NCI-H1048 (cell line): ENCODE results near the gene MCFD2.

Experiments used
- DNase-seq: peaks from one replicate; lab custom pipeline; 2025; lab: John Stamatoyannopoulos, UW

Gene MCFD2

DNA sequence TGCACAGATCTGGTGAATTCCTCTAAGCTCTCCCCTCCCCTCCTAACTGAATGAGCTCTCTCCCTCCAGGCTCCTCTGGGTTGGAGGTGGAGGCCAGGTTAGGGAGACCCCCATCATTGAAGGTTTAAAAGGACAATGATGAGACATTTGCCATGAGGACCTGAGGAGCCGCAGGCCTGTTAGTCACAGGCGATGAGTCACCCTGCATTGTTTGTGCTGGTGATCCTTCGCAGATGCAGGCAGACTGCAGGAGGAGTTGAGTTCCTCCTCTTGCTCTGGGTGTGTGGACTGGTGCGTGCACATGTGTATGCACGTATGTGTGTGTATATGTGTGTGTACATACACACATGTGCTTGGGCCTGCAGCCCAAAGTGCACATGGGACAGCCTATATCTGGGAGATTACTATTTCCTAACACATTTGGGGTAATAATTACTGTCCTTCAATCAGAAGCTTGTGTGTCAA lies 42.0 kb downstream of the MCFD2 start:
- DNase-seq, result no peak

GRCh38 chr2:46872902-46873603 lies 42.6 kb downstream of the MCFD2 start:
- no peak for DNase-seq

DNA sequence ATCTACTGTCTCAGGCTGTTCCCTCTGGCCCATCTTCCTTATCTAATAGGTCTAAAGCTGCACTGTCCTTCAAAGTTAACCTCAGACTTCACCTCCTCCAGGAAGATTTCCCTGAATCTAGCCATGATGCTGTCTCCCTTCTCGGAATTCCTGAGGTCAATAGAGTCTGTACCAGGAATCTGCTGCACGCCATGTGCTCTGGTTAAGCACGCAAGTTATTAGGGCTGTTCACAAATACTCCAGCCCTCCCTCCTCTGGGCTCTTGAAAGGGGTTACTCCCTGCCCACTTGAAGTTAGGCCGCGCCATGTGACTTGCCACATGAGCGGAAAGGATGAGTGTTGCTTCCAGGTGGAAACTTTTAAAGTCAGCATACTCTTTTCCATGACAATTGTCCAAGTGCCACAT lies 43.6 kb downstream of the MCFD2 start:
- no peak for DNase-seq

DNA sequence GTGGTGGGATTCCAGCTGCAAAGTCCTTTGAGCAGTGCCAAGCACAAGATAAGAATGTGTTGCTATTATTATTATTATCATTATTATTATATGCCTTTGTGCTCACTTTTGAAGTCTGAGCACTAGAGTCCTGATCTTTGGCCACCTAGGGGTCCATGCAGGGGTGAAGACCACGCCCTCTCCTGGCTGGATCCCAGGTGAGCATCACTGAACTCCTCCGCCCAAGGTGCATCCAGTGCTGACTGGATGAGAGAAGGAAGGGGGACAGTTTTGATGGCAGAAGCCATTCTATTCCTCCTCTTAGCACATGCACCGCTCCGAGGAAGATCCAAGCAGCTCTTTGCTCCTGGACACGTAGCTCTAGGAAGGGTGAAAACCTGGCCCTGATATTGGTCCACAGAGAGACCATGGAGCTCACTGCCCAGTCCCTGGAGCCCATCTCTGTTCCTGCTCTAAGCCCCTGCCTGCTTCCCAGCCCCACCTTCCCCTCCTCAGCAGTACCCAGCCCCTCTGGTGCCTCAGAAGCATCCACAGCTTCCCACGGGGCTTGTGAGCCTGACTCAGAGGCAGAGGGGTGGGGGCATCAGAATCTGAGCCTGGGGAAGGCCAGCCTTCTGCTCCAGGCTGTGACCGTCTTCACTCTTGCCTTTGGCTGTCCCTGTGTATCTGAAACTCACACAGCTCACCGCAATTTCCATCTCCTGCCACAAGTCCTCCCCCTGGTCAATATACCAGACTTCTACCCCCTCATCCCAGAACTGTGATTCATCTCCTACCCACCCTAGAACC lies 45.4 kb downstream of the MCFD2 start:
- no peak for DNase-seq

- no peak for DNase-seq
Observed at GRCh38 chr2:46869621-46870020, 46.0 kb downstream of the MCFD2 start.

GRCh38 chr2:46866770-46867246 lies 48.8 kb downstream of the MCFD2 start:
- no peak for DNase-seq

GRCh38 chr2:46865181-46865970 lies 50.2 kb downstream of the MCFD2 start:
- DNase-seq, result no peak

DNA sequence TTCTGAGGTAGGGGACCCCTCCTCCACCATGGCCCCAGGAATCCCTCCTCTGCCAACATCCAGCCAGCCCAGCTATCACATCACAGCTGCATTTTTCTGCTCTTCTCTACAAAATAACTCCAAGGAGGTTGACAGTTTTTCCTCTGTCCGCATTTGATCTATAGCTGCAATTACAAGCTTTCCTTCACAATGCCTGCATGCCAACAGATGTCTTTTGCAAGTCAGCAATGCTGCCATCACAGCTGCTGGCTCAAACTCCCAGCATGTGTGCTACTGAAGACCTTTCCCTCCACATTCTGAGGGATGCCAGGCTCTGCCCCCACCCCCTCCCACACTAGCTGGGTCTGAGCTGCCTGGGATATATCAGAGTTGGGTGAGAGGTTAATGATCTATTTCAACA lies 51.7 kb downstream of the MCFD2 start:
- no peak for DNase-seq

- no peak for DNase-seq
Observed at GRCh38 chr2:46862514-46862913, 53.1 kb downstream of the MCFD2 start.

DNA sequence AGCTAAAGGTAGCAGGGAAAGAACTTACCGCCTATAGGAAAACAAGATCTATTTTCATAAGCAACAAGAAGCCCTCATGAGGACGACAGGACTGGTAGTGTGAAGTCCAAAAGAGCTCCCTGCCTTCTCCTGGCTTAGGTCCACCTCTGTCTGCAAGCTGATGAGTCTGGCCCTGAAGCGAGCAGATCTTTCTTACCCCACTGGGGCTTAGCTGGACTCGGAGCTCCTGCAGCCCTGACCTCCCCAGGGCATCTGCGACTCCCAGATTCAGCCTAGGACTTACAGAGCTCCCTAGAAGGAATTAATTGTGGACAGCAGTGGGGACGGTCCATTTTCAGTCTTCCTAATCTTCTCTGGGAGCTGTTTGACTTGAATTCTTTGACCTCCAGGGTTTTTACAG lies 53.7 kb downstream of the MCFD2 start:
- no peak for DNase-seq

GRCh38 chr2:46859482-46859881 lies 56.1 kb downstream of the MCFD2 start:
- no peak for DNase-seq

- no peak for DNase-seq
Observed at GRCh38 chr2:46858702-46859090, 56.9 kb downstream of the MCFD2 start.

- DNase-seq, result no peak
Observed at GRCh38 chr2:46857871-46858701, 57.5 kb downstream of the MCFD2 start.

DNA sequence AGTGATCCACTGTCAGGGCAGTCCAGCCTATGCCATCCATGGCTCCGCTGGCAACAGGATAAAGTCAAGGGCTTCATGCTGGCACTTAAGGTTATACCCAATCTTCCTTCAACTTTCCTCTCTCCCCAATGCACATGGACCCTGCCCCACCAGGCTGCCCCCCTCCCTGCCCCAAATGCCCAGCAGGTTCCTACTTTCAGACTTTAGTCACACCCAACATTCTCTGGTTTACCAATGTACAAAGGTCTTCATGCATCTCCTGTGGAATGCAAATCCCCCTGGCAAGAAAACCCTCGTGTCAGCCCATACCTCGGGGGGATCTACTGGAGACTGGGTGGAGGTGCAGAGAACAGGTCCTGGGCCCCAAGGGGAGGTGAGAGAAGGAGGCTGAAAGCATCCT lies 59.3 kb downstream of the MCFD2 start:
- DNase-seq, result no peak

GRCh38 chr2:46855805-46856204 lies 59.8 kb downstream of the MCFD2 start:
- DNase-seq, result no peak

- DNase-seq, result no peak
Observed at GRCh38 chr2:46854260-46854659, 61.3 kb downstream of the MCFD2 start.

DNA sequence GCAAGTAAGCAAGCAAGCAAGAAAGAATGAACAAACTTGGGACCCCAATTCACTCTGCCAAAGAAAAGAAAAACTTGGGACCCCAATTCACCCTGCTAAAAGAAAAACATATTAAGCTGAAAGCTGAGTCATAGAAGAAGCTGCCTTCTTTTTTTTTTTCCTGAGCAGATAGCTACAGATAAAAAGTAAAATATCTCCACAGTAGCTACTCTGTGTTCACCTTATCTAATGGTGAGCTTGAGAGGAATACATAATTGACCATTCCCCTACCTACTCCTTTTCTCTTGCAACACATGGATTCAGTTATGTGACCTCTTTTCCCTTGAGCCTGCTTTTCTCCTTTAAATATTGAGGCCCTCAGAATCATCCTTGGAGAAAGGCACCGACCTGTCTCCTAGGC lies 63.0 kb downstream of the MCFD2 start:
- DNase-seq, result no peak

- no peak for DNase-seq
Observed at GRCh38 chr2:46852124-46852523, 63.5 kb downstream of the MCFD2 start.
